Fibroblast of lung (primary cell): Measurements from ENCODE around the gene SFTPB.

Experiments
- CTCF ChIP-seq, 2 donors: IDR thresholded peaks in 1 of 2; conservative IDR thresholded peaks in 1 of 2; 1 replicate in 1 of 2; 2 replicates in 1 of 2; pipeline ENCODE4 v1.5.1; 2011 to 2012; ENCODE audit warnings: low read length in 2 of 2, control low read depth in 1 of 2, inconsistent platforms in 1 of 2, low read depth in 1 of 2, mild to moderate bottlenecking in 1 of 2
- EZH2 ChIP-seq: IDR thresholded peaks from 2 replicates; pipeline ENCODE4 v1.5.1; 2012; ENCODE audit warnings: low read length, control low read depth, mild to moderate bottlenecking; ENCODE audit errors: missing control alignments

DNA sequence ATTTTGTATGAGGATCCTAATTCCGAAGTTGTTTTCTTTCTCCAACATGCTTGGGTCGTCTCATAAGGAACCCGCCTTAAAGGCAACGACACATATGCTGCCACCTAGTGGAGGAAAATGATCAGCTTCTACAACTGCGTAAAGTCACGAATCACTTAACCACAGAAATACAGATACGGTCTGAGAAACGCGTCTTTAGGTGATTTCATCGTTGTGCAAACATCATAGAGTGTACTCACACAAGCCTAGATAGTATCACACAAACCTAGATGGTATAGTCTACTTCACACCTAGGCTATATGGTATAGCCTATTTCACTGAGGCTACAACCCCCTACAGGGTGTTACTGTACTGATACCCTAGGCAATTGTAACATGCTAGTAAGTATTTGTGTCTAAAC lies 39.3 kb upstream of the SFTPB start:
- TF ChIP-seq CTCF (conservative IDR thresholded peaks at IDR 0.05 in 1 of 2, IDR thresholded peaks at IDR 0.05 in 1 of 2; ENCODE audit: low read depth in 1 of 2, low read length in 2 of 2) = peak; percentile 91 to 92
- TF ChIP-seq EZH2 = no peak
